NCI-H1092 (cell line): ENCODE measurements around the gene CCDC127.
"Not testable (repeated sequence)": the region's sequence is repeated elsewhere in the genome, so short reads cannot be mapped to it uniquely, and the experiment has no call there.

Experiments
- DNase-seq: peaks from one replicate; lab custom pipeline; 2025; lab: John Stamatoyannopoulos, UW

CCDC127 gene

GRCh38 chr5:172421-172820 lies 45.5 kb downstream of the CCDC127 start:
- no peak for DNase-seq

DNA sequence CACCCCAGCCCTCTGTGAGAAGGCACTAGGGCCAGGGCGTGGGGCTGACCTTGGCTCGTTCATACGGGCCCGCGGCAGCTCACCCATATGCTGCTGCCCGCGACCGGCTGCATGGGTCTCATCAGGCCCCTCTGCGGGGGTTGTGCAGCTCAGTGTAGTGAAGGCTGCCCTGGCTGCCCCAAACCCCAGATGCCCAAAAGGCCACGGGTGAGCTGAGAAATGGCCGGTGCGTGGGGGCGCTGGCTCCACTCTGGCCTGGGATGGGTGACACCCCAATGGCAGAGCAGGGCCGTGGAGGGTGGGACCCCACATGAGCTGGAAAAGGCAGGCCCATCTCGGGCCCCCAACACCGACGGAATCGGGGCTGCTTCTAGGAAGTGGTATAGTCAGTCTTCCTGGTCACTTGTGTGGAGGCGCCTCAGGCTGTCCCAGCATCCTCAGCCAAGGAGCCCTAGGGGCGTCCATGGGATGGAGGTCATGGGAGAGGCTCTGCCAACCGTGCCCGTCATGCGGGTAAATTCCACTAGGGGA lies 46.1 kb downstream of the CCDC127 start:
- no peak for DNase-seq

GRCh38 chr5:170971-171800 lies 46.8 kb downstream of the CCDC127 start:
- no peak for DNase-seq

- DNase-seq, result no peak
These were observed 48.2 kb downstream of the CCDC127 start for GRCh38 chr5:169728-170094.

DNA sequence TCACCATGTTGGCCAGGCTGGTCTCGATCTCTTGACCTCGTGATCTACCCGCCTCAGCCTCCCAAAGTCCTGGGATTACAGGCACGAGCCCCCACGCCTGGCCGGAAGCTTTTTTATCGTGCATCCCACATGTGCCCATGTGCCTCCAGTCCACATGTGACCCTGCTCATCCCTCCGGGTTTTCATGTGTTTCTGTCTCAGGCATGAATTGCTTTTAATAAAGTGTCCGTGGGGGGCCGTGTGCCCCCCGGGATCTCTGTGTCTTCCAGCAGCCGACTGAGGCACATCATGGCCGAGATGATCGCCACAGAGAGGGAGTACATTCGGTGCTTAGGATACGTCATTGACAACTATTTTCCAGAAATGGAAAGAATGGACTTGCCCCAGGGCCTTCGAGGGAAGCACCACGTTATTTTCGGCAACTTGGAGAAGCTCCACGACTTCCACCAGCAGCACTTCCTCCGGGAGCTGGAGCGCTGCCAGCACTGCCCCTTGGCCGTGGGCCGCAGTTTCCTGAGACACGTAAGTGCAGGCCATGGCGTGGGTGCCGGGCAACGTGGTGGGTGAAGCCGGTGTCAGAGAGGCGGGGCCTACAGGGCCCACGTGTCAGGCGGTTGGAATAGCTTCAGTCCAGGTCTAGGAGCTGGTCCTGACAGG lies 48.8 kb downstream of the CCDC127 start:
- no peak for DNase-seq

- no peak for DNase-seq
These were observed 49.8 kb downstream of the CCDC127 start for GRCh38 chr5:167982-168660.

DNA sequence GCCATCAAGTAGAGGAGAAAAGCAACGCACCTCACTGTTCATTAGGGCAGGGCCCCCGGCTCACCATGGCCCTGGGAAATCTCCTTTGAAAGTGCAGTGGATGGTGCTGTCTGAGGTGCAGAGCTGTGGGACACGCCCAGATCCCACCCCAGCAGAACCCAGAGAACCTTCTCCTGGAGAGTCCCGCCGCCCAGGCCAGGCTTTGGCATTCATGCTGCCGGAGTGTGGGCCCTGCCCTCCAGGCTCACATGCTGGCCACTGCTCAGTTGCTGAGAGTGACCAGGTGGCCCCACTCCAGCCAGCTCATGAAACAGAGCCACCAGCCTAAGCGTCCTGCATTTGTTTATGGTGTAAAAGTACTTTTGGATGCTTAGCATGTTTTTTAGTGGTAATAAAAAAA lies 50.4 kb downstream of the CCDC127 start:
- DNase-seq, result no peak

DNA sequence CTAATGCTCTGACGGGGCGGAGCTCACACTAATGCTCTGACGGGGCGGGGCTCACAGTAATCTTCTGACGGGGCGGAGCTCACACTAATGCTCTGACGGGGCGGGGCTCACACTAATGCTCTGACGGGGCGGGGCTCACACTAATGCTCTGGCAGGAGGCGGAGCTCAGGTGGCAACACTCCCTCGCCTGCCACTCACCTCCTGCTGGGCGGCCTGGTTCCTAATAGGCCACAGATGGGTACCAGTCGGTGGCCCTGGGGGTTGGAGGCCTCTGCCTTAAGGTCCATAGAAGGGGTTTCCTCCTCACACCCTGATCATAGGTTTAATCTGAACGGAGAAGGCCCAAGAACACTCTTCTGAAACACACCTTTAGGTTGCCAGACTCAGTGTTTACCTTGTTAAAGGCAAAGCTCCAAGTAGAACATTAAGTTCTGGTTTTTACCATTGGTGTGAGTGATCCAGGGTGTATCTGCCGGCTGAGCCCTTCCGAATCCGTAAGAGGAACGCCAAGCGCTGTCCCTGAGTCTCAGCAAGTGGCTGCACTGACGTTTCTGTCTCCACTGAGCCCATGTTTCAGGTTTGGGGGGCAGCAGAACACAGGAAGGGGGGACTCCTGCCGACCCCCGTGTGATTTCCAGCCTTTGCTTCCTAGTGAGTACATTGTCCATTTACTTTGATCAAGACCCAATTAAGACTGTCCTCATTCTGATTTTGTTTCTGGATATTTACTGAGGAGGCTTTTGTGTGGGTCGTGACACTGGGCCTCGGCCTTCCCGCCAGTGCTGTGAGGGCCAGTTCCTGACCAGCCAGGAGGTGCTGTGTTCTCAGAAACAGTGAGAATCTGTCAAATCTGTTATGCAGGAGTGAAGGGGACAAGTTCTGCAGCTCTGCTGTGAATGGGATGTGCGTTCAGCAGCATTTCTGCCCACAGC lies 51.2 kb downstream of the CCDC127 start:
- no peak for DNase-seq

GRCh38 chr5:164783-165182 lies 53.2 kb downstream of the CCDC127 start:
- DNase-seq, result not testable (repeated sequence)

DNA sequence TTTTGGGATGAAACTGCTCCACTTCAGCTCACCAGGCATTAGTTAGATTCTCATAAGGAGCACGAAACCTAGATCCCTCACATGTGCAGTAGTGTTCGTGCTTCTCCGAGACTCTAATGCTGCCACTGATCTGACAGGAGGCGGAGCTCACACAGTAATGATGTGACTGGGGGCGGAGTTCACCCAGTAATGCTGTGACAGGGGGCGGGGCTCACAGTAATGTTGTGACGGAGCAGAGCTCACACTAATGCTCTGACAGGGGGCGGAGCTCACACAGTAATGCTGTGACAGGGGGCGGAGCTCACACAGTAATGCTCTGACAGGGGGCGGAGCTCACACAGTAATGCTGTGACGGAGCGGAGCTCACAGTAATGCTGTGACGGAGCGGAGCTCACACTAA lies 53.7 kb downstream of the CCDC127 start:
- DNase-seq, result no peak

- DNase-seq, result no peak
These were observed 54.1 kb downstream of the CCDC127 start for GRCh38 chr5:163841-164240.

- DNase-seq, result no peak
These were observed 54.7 kb downstream of the CCDC127 start for GRCh38 chr5:163338-163620.

DNA sequence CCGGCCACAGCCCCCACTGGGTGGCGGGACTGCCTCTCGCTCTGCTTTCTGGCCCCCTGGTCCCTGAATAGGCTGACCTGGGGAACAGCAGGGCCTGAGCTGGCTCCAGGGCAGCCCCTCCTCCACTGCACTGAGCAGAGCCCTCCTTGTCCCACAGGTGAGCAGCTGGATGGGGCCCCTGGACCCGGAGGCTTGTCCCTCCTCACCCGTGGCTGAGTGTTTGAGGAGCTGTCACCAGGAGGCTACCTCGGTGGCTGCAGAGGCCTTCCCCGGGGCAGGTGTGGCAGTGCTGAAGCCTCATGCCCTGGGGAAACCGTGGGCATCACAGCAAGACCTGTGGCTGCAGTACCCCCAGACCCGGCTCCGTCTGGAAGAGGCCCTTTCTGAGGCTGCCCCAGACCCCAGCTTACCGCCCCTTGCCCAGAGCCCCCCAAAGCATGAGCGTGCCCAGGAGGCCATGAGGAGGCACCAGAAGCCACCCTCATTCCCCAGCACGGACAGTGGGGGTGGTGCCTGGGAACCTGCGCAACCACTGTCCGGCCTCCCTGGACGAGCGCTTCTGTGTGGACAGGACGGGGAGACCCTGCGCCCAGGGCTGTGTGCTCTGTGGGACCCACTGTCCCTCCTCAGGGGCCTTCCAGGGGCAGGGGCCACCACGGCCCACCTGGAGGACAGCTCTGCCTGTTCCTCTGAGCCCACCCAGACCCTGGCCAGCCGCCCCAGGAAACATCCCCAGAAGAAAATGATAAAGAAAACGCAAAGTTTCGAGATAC lies 55.2 kb downstream of the CCDC127 start:
- DNase-seq, result no peak

GRCh38 chr5:162190-162564 lies 55.8 kb downstream of the CCDC127 start:
- no peak for DNase-seq

DNA sequence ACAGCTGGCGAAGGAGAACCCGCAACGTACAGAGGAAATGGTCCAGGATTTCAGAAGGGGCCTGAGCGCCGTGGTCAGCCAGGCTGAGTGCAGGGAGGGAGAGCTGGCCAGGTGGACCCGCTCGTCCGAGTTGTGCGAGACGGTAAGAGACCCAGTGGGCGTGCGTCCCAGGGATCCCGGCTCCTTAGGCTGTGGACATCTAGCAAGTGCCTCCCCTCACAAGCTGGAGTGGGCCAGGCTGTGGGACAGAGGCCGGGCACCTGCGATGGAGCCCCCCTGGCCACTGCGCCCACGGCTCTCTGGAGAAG lies 56.2 kb downstream of the CCDC127 start:
- no peak for DNase-seq

DNA sequence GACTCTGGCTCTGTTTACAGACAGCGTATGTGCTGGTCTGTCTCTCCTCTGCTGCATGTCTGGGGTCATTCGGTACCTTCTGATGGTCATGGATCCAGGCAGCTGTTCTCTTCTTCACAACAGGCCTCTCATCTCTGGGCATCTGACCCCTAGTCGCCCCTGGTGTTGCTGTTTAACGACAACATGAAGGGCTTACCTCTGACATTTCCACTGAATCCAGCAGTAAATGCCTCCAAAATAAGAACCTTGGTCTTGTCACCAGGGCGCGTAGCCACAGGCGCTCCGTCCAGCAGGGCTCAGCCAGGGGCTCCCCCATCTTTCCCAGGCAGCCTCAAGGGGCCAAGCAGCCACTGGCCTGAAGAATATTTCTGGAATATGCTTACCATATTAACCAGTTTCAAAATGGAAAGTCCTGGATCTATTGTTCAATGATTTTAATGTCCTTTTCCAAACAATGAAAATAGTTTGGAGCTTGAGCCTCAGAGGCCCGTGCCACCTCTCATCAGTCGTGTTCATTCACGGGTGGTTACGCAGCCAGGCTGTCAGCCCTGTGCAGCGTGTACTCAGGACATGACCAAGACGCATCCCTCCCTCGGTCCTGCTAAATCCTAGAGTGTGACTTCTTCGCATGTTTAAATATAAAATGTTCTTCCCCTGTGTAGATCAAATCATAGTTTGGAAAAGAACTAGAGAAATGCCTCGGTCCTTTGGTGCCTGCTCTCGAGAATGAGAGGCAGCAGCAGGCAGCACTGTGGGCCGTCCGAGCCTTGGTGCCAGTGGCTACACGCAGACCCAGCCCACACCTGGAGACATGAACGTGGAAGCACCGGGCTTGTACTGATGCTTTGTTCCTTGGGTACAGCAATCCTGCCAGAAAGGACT lies 56.8 kb downstream of the CCDC127 start:
- DNase-seq, result no peak

GRCh38 chr5:160173-160510 lies 57.8 kb downstream of the CCDC127 start:
- no peak for DNase-seq

DNA sequence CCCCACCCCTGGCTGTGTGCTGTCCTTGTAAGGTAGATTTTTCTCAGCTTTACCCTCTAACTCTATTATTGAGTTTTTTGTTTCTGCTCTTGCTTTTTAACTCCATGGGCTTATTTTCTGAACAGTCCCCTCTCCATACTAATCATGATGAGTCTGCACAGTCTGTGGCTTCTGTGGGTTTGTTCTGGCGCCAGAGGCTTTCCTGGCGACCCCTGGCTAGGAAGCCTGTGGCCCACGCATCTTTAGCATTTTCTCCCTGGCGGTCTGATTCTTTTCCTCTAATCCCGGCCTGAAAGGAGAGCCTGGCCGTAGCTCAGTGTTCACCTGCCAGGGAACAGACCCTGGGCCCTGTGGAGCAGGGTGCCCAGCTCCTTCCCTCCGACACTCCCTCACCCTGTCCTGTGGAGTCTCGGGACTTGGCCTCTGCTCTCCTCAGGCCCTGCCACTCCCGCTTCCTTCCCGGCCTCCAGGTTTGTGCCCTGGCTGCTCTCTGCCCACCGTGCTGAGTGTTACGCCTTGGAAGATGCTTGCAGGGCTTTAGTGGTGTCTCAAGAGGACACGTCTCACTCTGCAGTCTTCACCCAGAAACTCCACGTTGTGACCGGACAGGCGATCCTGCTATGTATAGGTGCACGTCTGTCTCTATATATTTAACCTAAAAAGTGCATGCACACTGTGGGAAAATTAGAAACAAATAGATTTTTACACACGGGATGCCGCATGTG lies 58.3 kb downstream of the CCDC127 start:
- DNase-seq, result no peak

GRCh38 chr5:158807-159447 lies 59.0 kb downstream of the CCDC127 start:
- no peak for DNase-seq
